GDM1 (cell line): ENCODE results near the gene HNRNPAB.

Experiments used
- DNase-seq: peaks from one replicate; lab custom pipeline; 2025; lab: John Stamatoyannopoulos, UW

The HNRNPAB gene

DNA sequence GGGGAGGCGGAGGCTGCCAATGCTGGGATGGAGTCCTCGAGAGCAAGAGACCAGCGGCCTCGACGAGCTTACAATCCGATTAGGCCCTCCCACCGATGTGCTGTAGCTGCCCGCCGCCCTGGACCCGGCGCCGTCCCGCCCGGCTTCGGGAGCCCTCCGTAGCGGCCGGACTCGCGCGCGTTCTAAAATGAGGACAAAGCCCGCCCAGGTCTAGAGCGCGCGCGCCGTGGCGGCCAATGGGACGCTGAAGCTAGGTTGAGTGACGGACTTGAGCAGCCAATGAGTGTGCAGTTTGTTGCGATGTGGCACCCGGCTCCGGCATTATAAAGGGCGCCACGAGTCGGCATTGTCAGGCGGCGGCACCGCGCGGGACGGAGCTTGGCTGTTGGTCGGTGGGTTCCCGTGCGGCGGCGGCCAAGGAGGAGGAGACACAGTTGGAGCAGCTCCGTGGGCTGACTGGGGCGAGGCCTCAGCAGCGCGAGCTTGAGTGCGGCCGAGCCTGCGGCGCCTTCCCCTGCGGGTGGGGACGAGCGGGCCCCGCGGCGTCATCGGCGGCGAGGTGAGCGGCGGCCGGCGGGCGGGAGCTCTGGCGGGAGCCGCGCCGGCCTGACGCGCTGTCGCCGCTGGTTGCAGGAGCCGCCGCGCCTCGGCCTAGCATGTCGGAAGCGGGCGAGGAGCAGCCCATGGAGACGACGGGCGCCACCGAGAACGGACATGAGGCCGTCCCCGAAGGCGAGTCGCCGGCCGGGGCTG, at the start of gene HNRNPAB:
HNRNPAB (plus strand) TSS at position 352 of the 753 bp plus-strand sequence; CDS start at position 657, 305 bp downstream.
- peak; percentile 92 for DNase-seq

DNA sequence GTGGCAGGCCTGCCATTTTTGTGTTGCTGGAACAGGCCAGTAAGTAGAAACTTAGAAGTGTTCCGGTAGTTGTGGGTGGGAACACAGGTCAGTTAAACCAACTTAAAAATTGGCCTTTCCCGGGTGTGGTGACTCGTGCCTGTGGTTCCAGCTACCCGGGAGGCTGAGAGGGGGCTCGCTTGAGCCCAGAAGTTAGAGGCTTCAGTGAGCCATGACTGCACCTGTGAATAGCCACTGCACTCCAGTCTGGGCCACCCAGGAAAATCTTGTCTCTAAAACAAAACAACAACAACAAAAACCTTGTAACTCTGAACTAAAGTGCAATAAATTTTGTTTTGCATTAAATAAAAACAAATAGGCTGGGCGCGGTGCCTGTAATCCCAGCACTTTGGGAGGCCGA, 49.3 kb upstream of the HNRNPAB start:
- no peak for DNase-seq

DNA sequence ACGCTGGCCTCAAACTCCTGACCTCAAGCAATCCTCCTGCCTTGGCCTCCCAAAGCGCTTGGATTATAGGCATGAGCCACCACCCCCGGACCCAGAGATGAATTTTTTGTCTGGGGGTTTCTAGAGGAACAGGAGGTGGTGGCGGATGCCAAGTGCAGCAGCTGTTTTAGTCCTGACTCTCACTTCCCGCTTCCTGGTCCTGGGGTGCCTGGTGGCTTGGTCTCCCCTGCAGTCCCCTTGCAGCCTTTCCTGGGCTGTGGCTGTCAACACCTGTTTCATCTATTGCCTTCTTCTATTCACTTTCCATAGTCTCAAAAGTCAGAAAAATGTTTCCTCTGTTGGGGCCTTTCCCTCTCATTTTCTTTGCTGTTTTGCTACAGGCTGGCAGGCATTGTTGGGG, 44.2 kb upstream of the HNRNPAB start:
- DNase-seq, result no peak

DNA sequence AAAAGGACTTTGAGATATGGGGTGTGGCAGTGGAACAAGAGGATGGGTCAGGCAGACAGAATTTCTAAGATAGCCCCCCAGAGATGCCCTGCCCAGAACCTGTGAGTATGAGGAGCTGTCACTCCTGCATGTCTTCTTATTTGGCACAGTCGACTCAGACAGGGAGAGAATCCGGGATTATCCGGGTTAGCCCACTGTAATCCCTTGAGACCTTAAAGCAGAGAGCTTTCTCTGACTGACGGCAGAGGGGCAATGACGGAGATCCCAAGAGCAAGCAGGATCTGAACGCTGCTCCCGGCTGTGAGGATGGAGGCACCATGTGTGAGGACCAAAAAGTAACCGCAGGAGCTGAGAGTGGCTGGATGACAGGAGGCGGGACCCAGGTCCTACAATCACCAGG, 41.9 kb upstream of the HNRNPAB start:
- DNase-seq, result no peak

DNA sequence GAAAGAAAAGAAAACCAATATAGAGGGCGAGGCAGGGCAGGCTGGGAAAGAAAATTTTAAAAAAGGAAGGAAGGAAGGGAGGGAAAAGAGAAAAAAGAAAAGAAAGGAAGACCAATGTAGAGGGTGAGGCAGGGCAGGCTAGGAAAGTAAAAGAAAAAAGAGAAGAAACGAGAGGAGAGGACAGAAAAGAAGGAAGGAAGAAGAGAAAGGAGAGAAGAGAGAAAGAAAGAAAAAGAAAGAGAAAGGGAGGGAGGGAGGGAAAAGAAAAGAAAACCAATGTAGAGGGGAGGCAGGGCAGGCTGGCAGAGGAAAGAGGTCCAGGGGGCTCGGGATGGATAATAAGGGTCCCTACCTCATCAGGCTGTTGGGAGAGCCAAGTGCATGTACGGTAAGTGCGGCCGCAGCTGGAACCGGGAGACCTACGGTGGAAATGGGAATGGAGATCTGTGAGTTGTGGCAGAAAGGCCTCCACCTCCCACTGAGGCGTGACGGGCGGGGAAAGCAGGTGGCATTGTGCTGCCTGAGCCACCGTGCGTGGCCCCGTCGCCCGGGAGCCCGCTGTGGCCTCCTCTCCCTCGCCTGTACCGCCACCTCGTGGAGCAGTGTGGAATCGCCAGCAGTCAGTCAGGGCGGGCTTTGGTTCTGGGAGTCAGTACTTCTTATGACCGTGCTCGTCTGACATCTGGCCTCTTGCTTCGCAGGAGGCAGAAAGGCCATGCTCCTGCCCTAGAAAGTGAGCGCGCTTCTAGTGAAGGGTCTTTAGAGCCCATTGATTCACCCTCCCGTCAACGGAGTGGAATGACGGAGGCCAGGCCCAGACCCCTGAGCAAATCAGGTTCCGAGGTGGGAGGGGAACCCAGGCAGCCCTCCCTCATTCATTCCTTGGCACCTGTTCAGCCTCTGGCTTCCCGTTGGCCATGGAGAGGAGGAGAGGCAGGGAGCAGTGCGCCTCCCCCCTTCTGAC, 40.3 kb upstream of the HNRNPAB start:
- peak; percentile 79 for DNase-seq

DNA sequence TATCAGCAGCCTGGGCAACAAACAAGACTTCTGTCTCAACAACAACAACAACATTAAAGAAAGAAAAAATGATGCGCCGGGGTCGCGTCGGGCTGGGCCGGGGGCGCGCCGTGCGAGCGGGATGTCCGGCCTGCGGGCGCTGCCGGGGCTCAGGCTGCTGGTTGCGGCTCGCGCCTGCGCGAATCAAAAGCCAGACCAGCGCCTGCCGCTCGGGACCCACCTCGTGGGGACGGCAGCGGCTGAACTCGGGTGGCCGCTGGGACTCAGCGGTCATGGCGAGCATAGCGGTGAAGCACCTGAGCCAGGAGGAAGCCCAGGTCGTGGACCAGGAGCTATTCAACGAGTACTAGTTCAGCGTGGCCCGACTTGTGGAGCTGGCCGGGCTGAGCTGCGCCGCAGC, 38.8 kb upstream of the HNRNPAB start:
- no peak for DNase-seq

DNA sequence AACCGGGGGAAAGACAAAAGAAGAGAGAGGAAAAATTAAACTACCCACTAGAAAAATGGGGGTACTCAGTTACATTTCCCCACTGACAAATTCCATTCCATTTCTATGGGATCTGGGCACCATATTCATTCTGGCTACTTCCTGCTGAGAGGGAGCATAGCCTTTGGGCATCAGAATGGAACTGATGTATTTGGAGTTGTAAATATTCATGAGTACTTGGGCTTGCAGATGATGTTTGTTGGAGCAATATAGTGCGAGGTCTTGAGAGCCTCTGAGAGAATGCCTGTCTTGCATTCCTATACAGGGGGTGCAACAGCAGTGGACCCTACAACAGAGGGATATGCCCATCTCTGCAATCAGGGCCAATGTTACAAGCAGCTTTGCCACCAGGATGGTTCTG, 33.9 kb upstream of the HNRNPAB start:
- no peak for DNase-seq

DNA sequence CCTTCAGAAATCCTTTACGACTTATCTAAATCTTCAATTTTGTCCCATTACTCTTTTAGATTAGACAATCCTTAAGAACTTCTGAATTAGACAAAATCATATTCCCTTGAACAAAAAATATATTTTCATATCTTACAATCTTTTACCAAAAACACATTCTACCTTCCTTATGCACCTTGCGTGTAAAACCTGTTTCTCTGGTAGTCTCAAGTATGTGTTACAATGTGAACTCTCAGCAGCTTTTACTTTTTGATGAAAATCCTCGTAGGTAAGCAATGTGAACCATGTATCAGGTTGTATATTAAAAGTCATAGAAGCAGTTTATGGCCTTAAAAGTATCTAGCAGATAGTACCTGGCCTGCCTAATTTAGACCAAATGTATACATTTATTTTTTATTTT, 29.9 kb upstream of the HNRNPAB start:
- DNase-seq, result no peak

DNA sequence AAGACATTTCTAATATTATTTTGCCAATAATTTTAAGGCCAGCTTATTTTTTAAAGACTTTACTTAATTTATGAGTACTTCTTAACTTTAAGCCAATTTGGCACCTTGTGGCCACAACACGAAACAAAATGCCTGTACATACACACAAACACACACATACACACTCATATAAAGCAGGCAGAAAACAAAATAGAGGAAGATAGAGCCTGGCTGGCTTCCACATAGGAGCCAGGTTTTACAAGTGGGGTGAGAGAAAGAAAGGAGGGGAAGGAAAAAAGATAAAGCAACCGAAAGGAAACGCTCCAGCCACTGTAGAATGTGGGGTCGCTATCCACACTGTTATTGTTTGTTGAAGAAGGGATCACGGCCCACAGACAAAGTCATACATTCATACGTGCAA, 27.5 kb upstream of the HNRNPAB start:
- no peak for DNase-seq

DNA sequence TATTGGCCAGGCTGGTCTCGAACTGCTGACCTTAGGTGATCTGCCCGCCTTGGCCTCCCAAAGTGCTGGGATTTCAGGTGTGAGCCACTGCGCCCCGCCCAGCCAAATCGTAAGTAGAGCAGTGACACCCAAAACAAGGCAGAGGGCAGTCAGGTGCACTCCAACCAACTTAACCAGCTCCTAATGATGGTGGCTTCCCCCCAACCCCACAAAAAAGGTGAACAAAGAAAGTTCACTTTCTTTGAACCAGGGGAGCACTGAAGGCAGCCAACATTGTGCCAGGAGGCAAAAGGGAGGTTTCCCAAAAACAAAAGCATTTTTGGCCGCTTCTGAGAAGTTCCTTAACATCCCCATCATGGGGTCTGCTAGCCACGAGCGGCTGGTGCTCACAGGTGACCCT, 26.8 kb upstream of the HNRNPAB start:
- no peak for DNase-seq

DNA sequence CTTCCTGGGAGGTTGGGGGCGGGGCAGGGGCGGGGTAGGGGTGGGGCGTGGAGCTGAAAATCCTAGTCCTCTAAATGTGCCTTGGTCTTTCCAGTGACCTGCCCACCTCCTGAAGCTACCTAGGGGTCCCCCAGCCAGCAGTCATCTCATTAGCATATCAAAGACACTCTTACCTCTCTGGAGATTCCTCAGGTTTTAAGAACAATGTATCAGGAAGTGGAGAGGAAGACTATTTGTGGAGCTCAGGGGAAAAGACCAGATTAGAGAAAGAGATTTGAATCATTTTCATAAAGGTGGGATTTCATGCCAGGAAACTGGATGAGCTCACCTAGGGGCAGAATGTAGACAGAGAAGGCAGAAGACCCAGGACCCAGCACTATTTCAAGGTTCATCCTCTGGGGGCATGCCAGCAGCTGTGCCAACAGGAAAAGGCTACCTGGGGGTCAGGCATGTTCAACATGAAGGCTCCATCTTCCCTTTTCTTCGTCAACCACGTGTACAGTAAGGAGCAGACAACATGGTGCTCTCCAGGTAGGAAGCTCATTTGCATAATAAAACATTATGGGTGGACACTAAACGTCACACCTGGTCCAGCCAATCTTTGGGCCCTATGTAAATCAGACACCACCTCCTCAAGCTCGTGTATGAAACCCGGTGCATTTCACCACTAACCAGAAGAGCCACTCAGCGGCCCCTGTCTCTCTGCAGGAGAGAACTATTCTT, 24.0 kb upstream of the HNRNPAB start:
- no peak for DNase-seq

DNA sequence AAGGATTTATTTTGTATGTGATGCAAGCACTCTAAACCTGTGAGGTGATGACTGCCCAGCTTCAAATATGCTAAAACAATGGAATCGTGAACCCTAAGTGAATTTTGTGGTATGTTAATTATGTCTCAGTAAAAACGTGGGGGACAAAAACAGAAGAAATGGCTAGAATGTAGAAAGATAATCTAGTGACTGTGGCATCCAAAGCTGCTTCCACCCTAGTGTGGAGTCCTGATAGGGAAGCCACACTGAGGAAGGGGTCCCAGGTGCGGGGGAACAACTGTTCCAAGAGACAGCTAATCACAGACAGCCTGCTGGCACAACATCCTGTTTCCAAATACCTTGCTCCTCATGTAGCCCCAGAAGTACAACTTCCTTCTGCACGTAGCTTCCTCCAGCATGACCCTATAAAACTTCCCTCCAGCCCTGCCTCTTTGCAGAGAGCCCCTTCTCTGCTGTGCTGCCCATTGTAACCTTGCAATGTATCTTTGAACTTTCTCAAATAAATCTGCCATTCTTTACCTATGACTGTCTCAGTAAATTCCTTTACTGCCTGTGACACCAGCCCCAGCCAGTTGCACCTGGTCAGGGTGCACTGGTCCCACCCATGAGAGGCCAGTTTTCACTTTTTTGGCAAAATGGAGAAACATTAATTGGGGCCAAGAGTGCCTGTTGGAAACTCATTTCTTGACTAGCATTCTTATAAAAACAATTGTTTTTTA, 22.0 kb upstream of the HNRNPAB start:
- peak; percentile 90 for DNase-seq

DNA sequence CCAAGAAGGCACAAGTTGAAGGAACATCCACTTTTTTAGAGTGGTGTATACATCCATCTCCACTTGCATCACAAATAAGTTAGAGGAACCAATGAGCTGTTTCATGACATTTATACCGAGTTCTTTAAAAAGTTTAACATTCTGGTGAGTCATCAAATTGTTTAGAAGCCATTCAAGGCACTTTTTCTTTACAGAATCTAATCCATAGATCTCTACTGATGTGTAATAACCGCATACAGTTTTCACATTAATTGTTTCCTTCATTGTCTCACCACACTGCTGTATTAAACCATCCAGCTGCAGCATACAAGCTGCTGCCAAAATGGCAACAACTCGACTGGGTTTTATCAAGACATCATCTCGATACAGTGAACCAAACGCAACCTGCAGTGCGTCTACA, 17.9 kb upstream of the HNRNPAB start:
- DNase-seq, result no peak

DNA sequence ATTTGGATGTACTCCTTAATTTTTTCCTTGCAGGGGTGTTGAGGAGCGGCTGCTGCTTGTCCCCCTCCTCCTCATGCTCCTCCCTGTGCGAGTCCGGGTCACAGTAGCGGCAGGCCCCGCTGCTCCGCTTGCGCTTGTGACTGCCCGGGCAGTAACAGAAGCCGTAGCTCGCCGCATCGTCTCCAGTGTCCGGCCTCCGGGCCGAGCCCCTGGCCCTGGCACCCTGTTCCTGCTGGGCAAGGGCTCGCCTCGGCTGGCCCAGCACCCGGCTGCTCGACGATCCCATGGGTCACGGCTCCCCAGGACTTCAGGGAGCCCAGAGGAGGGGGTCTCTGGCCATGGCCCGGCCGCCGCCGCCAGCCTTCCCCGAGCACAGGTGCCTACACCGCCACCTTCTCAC, 17.3 kb upstream of the HNRNPAB start, which contains the start of gene GMCL2:
GMCL2 (minus strand) TSS at position 358 of the 400 bp plus-strand sequence; CDS start at position 286, 72 bp downstream.
- no peak for DNase-seq

DNA sequence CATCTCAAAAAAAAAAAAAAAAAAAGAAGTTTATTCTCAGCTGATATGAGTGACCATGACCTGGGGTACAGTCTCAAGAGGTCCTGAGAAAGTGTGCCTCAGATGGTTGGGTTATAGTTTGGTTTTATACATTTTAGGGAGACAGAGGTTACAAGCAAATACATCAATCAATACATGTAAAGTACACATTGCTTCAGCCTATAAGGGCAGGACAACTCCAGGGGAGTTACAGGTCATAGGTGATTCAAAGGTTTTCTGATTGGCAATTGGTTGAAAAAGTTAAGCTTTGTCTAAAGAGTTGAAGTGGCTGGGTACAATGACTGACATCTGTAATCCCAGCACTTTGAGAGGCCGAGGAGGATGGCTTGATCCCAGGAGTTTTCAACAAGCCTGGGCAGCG, 14.9 kb upstream of the HNRNPAB start:
- DNase-seq, result no peak

DNA sequence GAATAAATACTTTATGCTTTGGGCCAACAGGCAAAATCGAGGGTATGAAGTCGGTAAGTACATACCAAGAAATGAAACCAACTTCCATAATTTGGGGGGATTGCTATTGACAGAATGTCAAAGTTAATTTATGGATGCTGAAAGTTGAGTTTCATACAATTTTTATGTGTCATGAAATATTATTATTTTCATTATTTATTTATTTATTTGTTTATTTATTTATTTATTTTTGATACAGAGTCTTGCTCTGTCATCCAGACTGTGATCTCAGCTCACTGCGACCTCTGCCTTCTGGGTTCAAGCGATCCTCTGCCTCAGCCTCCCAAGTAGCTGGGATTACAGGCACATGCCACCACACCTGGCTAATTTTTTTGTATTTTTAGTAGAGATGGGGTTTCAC, 12.7 kb upstream of the HNRNPAB start:
- no peak for DNase-seq

DNA sequence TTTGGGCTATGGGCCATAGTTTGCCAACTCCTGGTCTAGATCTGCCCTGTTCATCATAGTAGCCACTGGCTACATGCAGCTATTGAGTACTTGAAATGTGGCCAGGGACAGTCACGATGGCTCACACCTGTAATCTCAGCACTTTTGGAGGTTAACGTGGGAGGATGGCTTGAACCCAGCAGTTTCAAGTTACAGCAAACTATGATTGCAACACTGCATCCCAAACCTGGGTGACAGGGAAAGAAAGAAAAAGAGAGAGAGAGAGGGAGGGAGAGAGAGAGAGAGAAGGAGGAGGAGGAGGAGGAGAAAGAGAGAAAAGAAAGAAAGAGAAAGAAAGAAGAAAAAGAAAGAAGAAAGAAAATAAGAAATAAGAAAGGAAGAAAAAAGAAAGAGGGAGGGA, 12.1 kb upstream of the HNRNPAB start:
- no peak for DNase-seq

DNA sequence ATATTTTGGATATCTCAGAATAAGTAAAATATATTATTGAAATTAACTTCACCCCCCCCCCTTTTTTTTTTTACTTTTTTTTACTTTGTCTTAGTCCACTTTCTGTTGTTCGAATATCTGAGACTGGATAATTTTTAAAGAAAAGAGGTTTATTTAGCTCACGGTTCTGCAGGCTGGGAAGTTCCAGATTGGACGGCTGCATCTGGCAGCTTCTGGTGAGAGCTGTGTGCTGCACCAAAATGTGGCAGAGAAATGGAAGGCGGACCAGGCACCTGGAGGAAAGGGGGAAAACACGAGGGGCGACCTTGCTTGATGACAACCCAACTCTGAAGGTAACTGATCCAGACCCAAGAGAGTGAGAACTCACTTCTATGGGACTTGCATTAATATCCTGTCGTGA, 11.5 kb upstream of the HNRNPAB start:
- no peak for DNase-seq

DNA sequence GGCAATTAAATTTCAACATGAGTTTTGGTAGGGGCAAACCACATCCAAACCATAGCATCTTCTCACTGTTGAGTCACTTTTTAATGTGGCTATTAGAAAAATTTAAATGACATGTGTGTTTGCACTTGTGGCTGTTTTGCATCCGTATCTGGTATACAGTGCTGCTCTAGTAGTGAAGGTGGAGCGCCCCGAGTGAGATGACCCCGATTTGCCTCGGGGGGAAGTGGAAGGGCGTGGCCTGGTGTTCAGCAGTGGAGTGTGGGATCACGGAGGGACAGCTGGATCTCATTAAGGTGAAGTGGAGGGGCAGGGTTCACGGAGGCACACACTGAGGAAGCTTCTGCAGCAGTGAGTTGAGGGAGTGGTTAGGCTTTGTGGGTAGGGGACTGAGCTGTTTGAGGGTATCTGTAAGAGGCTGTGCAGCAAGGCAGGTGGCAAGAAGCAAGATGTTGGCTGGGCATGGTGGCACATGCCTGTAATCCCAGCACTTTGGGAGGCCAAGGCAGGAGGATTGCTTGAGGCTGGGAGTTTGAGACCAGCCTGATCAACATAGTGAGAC, 11.0 kb upstream of the HNRNPAB start:
- no peak for DNase-seq

DNA sequence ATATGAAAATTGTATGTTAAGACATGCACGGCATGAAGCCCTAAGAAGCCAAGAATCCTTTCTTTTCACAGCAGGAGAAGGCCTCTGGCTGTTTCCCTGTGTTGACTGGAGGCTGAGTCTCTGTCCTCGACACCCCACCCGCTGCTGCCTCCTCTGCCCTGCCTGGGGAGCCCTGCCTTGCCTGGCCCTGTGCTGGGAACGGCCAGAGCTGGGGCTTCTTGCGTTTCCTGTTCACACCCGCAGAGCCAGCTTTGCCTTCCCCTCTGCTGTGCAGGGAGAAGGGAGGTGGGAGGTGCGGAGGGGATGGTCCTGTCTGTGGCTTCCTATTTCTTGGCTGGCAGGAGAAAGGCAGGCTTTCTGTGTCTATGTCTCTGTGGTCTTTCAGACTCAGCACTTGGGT, 10.3 kb upstream of the HNRNPAB start:
- peak; percentile 83 for DNase-seq

DNA sequence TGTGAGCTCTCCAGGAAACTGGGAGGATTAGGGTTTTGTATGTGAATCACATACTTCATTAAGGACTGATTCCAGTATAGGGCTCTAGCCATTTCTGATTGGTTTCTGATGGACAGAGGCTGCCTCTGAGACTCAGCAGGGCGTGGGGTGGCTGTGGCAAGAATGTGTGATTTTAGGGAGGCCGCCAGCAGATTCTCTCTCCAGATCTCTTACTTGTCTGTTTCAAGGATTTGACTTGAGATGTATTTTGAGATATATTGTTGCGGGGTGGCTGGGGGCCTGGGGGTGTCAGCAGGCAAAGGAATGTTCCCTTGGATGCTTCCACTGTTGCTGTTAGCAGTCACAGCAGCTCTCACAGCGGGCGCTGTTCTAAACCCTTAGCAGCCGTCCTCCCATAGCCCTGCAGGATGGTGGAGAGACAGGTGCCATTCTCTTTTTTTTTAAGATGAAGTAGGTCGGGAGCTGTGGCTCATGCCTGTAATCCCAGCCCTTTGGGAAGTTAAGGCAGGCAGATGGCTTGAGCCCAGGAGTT, 8.0 kb upstream of the HNRNPAB start:
- no peak for DNase-seq
